ENCODE results near the gene HAUS7. TPM values are rescaled to one million over a fixed set of nuclear protein-coding genes. Genes with fewer than 3 reads are reported as not detected.
A peak's percentile ranks its signal among the peaks of the same experiment; 100 is the strongest.

Gene HAUS7
- polyA plus RNA-seq, 1 donor from 2014 or later: 27.7 TPM

GRCh38 chrX:153474718-153475117, 4.3 kb upstream of the HAUS7 start:
- no peak overlapping the region for H3K27ac ChIP-seq (ENCODE audit: low read length)
- H3K4me2 ChIP-seq (ENCODE audit: low read length): no peak overlapping the region
- peak overlapping the region; percentile 45 for H3K4me3 ChIP-seq (ENCODE audit: low read length)
- no peaks in the 10 kb centered on the region for H3K9me3 ChIP-seq (ENCODE audit: low read length)
- no peak overlapping the region for H2AFZ ChIP-seq (ENCODE audit: low read depth, low read length)
- H3K9ac ChIP-seq (ENCODE audit: low read length): no peak overlapping the region
- no peaks in the 10 kb centered on the region for H3K79me2 ChIP-seq (replicated peaks; ENCODE audit: insufficient read depth, low read length)
- H3K36me3 ChIP-seq (ENCODE audit: insufficient read depth, low read length): no peaks in the 10 kb centered on the region
- H3K9me2 ChIP-seq (ENCODE audit: insufficient read depth, low read length): no peaks in the 10 kb centered on the region
- no peaks in the 10 kb centered on the region for H4K20me1 ChIP-seq (ENCODE audit: insufficient read depth)
- peaks cover 5% of the 10 kb centered on the region for H3K27me3 ChIP-seq (ENCODE audit: insufficient read depth, low read depth, low read length)
- no peak for TF ChIP-seq POLR2AphosphoS5 (IDR thresholded peaks at IDR 0.05)
- no peak for TF ChIP-seq REST (IDR thresholded peaks at IDR 0.05; ENCODE audit: borderline replicate concordance)
- TF ChIP-seq SMC3 (conservative IDR thresholded peaks at IDR 0.05; ENCODE audit: poor library complexity): no peak
- TF ChIP-seq EP300 (conservative IDR thresholded peaks at IDR 0.05; ENCODE audit: poor library complexity, severe bottlenecking): no peak
- TF ChIP-seq RAD21 (conservative IDR thresholded peaks at IDR 0.05): no peak
- no peak for TF ChIP-seq CTCF (IDR thresholded peaks at IDR 0.05; ENCODE audit: poor library complexity, severe bottlenecking)
- TF ChIP-seq TAF1 (IDR thresholded peaks at IDR 0.05; ENCODE audit: low read depth): no peak
- TF ChIP-seq EZH2 (IDR thresholded peaks at IDR 0.05; ENCODE audit: borderline replicate concordance, insufficient read depth, low read length, poor library complexity, severe bottlenecking): no peak
- no peak for TF ChIP-seq MXI1 (conservative IDR thresholded peaks at IDR 0.05; ENCODE audit: poor library complexity, severe bottlenecking)
- H3F3A ChIP-seq (ENCODE audit: insufficient read depth, low read length, poor library complexity, severe bottlenecking): no peaks in the 10 kb centered on the region

GRCh38 chrX:153474266-153474665, 3.9 kb upstream of the HAUS7 start:
- H3K27ac ChIP-seq (ENCODE audit: low read length): no peak overlapping the region
- H3K4me3 ChIP-seq (ENCODE audit: low read length): no peak overlapping the region

More at GRCh38 chrX:153474266-153474665, 3.9 kb upstream of the HAUS7 start:
- no peak overlapping the region for H3K4me2 ChIP-seq (ENCODE audit: low read length)
- H4K20me1 ChIP-seq (ENCODE audit: insufficient read depth): no peaks in the 10 kb centered on the region
- H3K79me2 ChIP-seq (replicated peaks; ENCODE audit: insufficient read depth, low read length): no peaks in the 10 kb centered on the region
- no peaks in the 10 kb centered on the region for H3K9me2 ChIP-seq (ENCODE audit: insufficient read depth, low read length)
- H3F3A ChIP-seq (ENCODE audit: insufficient read depth, low read length, poor library complexity, severe bottlenecking): no peaks in the 10 kb centered on the region
- peaks cover 5% of the 10 kb centered on the region for H3K27me3 ChIP-seq (ENCODE audit: insufficient read depth, low read depth, low read length)
- TF ChIP-seq REST (IDR thresholded peaks at IDR 0.05; ENCODE audit: borderline replicate concordance) (no peak), MXI1 (conservative IDR thresholded peaks at IDR 0.05; ENCODE audit: poor library complexity, severe bottlenecking) (no peak), SMC3 (conservative IDR thresholded peaks at IDR 0.05; ENCODE audit: poor library complexity) (no peak), TAF1 (IDR thresholded peaks at IDR 0.05; ENCODE audit: low read depth) (no peak), EP300 (conservative IDR thresholded peaks at IDR 0.05; ENCODE audit: poor library complexity, severe bottlenecking) (no peak), POLR2AphosphoS5 (IDR thresholded peaks at IDR 0.05) (no peak), RAD21 (conservative IDR thresholded peaks at IDR 0.05) (no peak)
- no peak overlapping the region for H2AFZ ChIP-seq (ENCODE audit: low read depth, low read length)
- H3K9me3 ChIP-seq (ENCODE audit: low read length): no peaks in the 10 kb centered on the region
- H3K36me3 ChIP-seq (ENCODE audit: insufficient read depth, low read length): no peaks in the 10 kb centered on the region
- no peak overlapping the region for H3K9ac ChIP-seq (ENCODE audit: low read length)

Measured in neural cell (in vitro differentiated cells).